ENCODE data around the gene SAMD4A.

DNA sequence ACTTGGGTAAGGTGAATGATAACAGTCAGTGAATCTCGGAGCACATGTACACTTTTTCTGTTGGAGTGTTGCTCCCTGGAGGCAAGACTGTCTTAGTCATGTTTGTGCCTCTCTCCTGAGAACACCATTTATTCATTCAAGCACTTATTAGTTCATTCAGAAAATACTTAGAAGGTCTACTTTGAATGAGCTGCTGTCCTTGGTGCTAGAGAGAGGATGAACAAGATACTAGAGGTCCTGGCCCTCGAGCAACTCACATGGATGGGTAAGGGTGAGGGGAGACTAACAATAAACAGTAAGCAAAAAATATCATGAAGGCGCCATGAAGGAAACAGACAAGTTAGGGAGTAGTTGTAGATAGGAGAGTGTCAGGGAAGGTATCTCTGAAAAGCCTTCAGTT is 17.1 kb upstream of the SAMD4A start:
- TF ChIP-seq EZH2phosphoT487 (IDR thresholded peaks at IDR 0.05; ENCODE audit: borderline replicate concordance, low read depth, low read length): no peak
- TF ChIP-seq, protein P1, sequence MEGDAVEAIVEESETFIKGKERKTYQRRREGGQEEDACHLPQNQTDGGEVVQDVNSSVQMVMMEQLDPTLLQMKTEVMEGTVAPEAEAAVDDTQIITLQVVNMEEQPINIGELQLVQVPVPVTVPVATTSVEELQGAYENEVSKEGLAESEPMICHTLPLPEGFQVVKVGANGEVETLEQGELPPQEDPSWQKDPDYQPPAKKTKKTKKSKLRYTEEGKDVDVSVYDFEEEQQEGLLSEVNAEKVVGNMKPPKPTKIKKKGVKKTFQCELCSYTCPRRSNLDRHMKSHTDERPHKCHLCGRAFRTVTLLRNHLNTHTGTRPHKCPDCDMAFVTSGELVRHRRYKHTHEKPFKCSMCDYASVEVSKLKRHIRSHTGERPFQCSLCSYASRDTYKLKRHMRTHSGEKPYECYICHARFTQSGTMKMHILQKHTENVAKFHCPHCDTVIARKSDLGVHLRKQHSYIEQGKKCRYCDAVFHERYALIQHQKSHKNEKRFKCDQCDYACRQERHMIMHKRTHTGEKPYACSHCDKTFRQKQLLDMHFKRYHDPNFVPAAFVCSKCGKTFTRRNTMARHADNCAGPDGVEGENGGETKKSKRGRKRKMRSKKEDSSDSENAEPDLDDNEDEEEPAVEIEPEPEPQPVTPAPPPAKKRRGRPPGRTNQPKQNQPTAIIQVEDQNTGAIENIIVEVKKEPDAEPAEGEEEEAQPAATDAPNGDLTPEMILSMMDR (conservative IDR thresholded peaks at IDR 0.05; ENCODE audit: low read length): no peak
